UCSD-AML1 (cell line): Measurements from ENCODE around the gene SH3GL2.
A peak's percentile ranks its signal among the peaks of the same experiment; 100 is the strongest.
"Not testable (repeated sequence)": the region's sequence is repeated elsewhere in the genome, so short reads cannot be mapped to it uniquely, and the experiment has no call there.

Experiments
- DNase-seq: peaks from one replicate; lab custom pipeline; 2025; ENCODE audit not compliant: unreplicated experiment; lab: John Stamatoyannopoulos, UW

Gene SH3GL2

GRCh38 chr9:17742067-17742466, 163.2 kb downstream of the SH3GL2 start:
- DNase-seq: no peak

- DNase-seq: peak; percentile 6
Measured at GRCh38 chr9:17744786-17745185, 165.9 kb downstream of the SH3GL2 start.

DNA sequence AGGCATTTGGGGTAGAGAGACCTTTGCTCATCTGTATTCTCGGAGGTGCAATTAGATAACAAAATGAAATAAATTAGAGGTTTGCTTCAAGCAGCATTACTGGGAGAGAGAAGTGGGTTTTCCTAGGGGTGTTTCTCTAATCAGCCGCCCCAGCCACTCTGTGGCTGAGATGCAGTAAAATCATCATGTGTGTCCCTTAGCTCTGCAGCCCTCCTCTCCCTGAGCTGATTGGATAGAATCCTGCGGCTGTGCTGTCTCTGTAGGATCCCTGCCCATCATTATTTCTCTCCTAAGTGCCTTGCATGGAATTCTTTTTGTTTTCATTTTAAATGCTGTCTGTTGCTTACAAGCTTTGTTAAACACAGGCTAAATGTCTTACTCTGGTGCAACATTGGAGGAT, 171.4 kb downstream of the SH3GL2 start:
- DNase-seq: no peak

GRCh38 chr9:17751486-17751885, 172.6 kb downstream of the SH3GL2 start:
- no peak for DNase-seq

- DNase-seq: no peak
Measured at GRCh38 chr9:17752021-17752420, 173.2 kb downstream of the SH3GL2 start.

GRCh38 chr9:17757816-17758215, 178.9 kb downstream of the SH3GL2 start:
- no peak for DNase-seq

DNA sequence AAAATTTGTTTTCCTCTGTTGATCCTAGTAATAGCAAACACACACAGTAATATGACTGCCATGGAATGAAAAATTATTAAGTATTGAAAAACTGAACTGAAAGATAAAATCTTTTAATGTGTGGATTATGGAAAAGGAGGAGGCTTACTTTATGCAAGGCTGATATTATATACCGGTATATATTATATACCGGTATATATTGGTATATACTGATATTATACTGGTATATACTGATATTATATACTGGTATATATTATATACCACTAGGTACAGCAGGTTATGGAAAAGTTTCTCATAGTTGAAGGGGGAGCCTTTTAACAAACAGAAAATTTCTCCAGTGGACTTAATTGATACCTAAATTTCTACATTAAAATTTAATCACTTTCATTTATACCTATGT, 181.4 kb downstream of the SH3GL2 start:
- DNase-seq: no peak

- no peak for DNase-seq
Measured at GRCh38 chr9:17761984-17762676, 183.3 kb downstream of the SH3GL2 start.

GRCh38 chr9:17764306-17764705, 185.4 kb downstream of the SH3GL2 start:
- no peak for DNase-seq

DNA sequence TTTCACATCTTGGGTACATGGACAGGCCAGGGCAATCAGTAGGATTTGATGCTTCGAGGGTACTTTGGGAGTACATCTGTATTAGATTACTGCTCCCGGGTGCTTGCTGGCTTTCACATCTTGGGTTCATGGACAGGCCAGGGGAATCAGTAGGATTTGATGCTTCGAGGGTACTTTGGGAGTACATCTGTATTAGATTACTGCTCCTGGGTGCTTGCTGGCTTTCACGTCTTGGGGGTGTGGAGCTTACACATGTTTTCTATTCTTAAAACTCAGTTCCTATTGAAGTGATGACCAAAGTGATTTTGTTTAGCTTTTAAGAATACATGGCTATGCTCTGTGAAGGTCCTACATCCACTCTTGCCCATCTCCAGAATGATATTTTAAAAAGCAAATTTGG, 186.3 kb downstream of the SH3GL2 start:
- not testable (repeated sequence) for DNase-seq

- DNase-seq: no peak
Measured at GRCh38 chr9:17772223-17772622, 193.4 kb downstream of the SH3GL2 start.

DNA sequence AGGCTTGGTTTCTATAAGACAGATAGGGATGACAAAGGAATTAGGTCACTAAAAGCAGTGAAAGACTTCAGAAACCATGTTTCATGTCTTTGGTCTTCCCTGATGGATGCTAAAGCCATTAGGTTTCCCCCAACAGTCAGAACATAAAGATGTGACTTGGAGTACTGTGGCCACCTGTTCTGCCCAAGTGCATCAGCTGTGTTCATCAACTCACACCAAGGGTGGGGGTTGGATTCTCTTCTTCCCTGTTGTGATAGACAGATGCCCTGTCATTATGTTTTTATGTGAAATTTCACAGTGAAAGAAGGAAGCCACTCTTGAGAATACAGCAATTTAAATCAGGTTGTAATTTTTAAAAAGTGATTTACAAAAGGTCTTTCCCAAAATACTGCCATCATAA, 196.8 kb downstream of the SH3GL2 start:
- no peak for DNase-seq

GRCh38 chr9:17776735-17777134, 197.9 kb downstream of the SH3GL2 start:
- no peak for DNase-seq

DNA sequence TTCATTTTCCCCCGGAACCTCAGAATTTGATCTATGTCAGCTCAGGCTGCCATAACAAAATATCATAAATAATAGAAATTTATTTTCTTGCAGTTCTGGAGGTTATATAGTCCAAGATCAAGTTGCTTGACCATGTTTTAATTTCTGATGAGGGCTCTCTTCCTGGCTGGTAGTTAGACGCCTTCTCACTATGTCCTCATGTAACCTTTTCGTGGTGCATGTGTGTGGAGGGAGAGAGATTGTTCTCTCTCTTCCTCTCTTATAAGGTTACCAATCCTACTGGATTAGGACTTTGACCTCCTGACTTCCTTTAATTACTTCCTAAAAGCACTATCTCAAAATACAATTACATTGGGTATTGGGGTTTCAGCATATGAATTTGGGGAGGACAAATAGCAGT, 198.6 kb downstream of the SH3GL2 start:
- DNase-seq: no peak

DNA sequence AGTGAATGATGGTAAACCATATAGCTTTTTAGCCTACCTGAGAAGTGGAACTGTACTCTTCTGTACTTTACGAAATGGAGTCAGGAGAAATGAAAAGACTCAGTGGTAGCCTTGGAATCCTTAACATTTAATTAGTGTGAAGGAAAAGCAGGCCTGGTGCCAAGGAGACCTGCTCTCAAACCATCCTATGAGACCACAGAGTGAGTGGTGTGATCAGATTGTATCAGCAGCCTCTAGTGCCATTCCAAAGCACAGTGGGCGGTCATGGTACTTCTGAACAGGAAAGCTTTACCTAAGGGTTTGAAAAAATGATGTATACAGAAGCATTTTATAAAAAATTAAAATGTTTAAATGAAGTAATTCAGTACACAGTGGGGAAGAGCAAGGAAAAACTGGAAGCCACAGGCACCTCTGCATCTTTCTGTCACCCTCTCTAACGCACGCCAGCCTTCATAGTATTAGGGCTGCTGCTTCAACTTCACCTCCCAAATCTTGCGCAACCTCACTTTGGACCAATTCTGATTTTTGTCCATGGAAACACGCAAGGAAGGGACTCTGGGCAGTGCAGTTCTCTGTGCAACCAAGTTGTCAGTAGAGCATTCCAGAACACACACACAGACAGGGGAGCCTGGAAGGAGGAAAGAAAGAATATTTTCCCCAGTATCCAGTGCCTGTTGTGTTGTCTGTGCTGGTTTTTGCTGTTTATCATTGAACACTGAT, 203.7 kb downstream of the SH3GL2 start:
- no peak for DNase-seq

GRCh38 chr9:17783227-17783626, 204.4 kb downstream of the SH3GL2 start:
- DNase-seq: no peak

DNA sequence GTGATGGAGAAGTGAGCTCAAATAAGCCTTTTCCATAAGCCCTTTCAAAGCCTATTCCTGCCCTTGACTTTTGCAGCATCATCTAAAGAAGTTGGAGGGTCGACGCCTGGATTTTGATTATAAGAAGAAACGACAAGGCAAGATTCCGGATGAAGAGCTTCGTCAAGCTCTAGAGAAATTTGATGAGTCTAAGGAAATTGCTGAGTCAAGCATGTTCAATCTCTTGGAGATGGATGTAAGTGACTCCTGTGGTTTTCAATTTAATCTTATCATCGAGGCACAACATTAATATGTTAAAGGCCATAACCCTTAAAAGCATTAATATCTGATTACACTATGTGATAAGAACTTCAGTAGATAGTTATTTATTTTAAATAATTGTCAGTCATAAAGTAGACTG, 210.4 kb downstream of the SH3GL2 start:
- no peak for DNase-seq

DNA sequence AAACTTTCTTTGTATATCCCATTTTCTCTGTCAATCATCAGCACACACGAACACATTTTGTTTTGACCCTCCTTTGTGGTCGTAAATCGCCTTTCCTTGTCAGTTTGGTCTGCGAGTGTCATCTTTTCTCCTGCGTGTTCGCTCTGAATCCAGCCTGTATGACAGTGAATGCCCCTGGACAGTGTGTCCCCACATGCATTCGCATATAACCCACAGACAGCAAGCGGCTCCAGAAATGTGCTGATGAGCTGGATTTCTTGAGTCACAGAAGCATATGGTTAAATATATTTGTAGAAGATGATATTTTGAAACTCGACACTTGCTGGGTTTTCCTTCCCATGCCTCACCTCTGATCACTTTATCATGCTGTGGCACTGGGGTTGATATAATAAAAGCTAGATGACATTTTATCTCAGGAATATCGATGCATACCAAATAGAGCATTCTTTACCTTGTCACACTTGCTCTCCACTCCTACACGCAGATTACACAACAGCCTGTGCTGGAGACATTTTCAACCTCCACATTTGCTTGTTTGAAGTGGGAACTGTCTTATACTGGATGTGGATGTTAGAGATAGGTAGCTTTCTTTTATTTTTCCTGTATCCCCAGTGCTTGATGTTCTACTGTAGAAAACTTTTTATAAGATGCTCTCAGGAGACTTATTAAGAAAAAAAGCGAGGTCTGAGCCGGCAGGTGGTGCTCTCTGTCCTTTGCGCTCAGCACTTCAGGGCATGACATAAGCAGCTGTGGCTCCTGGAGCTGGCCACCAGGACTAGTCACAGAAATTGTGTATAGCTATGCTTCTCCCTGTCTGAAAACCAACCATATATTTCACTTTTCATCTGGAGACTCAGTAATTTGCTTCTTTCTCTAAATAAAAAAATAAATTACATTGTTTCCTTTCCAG, 215.1 kb downstream of the SH3GL2 start:
- DNase-seq: no peak

DNA sequence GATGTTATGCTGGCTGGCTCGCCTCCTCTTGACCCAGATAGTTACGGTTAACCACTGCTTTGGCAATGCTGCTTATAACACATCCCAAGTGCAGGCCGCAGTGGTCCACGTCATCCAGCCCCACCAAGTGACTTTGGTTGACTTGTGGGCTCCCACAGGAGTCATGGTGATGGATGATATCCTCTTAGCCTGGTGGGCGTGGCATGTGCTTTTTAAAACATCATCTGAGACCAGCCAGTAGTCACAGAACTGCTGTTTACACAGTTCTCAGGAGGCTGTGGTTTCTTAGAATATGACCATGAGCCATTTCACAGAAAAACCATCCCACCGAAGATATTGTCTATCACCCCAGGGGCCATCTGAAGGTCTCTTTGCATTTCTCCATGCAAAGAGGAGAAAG, 216.9 kb downstream of the SH3GL2 start:
- peak; percentile 32 for DNase-seq

- no peak for DNase-seq
Measured at GRCh38 chr9:17799369-17799768, 220.5 kb downstream of the SH3GL2 start.

DNA sequence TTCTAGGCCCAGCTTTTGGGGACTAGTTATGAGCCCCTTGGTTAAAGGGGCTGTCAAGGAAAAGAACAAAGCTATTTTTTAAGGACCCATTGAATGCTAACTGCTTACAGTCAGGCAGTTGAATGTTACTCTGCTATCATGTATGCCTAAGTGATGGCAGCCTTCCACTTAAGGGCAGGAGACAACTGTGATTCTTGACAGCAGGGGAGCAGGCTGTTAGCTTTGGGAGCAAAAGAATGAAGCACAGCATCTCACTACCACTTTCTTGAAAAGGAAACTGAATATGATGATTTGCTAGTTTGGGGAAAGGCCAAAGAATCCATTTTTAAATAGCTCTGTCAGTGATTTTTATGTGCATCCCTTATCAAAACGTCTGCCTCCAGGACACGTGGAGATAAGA, 221.6 kb downstream of the SH3GL2 start:
- DNase-seq: no peak
